Measurements from ENCODE around the gene PLXNA2. TPM values are rescaled to one million over a fixed set of nuclear protein-coding genes. Genes with fewer than 3 reads are reported as not detected.

PLXNA2 gene
- total RNA-seq, 1 experiment from 2014 or later, result 0.06 TPM

GRCh38 chr1:208241512-208241911 lies 2.7 kb downstream of the PLXNA2 start:
- H3K27me3 ChIP-seq (replicated peaks; ENCODE audit: insufficient read depth, low read depth, low read length, poor library complexity), result peaks cover 90% of the 10 kb centered on the region
- H3K9me3 ChIP-seq (ENCODE audit: low read depth, low read length, poor library complexity, severe bottlenecking), result no peaks in the 10 kb centered on the region
- H3K36me3 ChIP-seq (ENCODE audit: insufficient read depth, low read length, poor library complexity, severe bottlenecking), result no peaks in the 10 kb centered on the region
- intact Hi-C loops (cut with micrococcal nuclease; ENCODE audit: unreplicated experiment), result no loop called here
- H3K4me3 ChIP-seq (ENCODE audit: low read depth, low read length, poor library complexity, severe bottlenecking), result no peak overlapping the region
- TF ChIP-seq CTCF (conservative IDR thresholded peaks at IDR 0.05; ENCODE audit: low read depth, low read length) (no peak), EZH2 (IDR thresholded peaks at IDR 0.05; ENCODE audit: borderline replicate concordance, low read depth, low read length, poor library complexity, severe bottlenecking) (no peak)
- H3K27ac ChIP-seq (ENCODE audit: low read depth, low read length, poor library complexity, severe bottlenecking), result no peak overlapping the region
- POLR2A ChIA-PET (ENCODE audit: low non-redundant PET), result no interaction called here
- H3K4me1 ChIP-seq (ENCODE audit: insufficient read depth, low read length, poor library complexity, severe bottlenecking), result peaks cover 4% of the 10 kb centered on the region
- CTCF ChIA-PET, result no interaction called here
- BruUV-seq (replicated peaks), result no TSS peak
- no peak for DNase-seq (ENCODE audit: low spot score)

- POLR2A ChIA-PET (ENCODE audit: low non-redundant PET), result no interaction called here
- peaks cover 4% of the 10 kb centered on the region for H3K4me1 ChIP-seq (ENCODE audit: insufficient read depth, low read length, poor library complexity, severe bottlenecking)
- BruUV-seq (replicated peaks), result no TSS peak
- H3K27me3 ChIP-seq (replicated peaks; ENCODE audit: insufficient read depth, low read depth, low read length, poor library complexity), result peaks cover 91% of the 10 kb centered on the region
- no peaks in the 10 kb centered on the region for H3K9me3 ChIP-seq (ENCODE audit: low read depth, low read length, poor library complexity, severe bottlenecking)
- no peaks in the 10 kb centered on the region for H3K36me3 ChIP-seq (ENCODE audit: insufficient read depth, low read length, poor library complexity, severe bottlenecking)
- no peak for TF ChIP-seq EZH2 (IDR thresholded peaks at IDR 0.05; ENCODE audit: borderline replicate concordance, low read depth, low read length, poor library complexity, severe bottlenecking)
- TF ChIP-seq CTCF (conservative IDR thresholded peaks at IDR 0.05; ENCODE audit: low read depth, low read length), result no peak
- no peak overlapping the region for H3K27ac ChIP-seq (ENCODE audit: low read depth, low read length, poor library complexity, severe bottlenecking)
- CTCF ChIA-PET, result no interaction called here
- H3K4me3 ChIP-seq (ENCODE audit: low read depth, low read length, poor library complexity, severe bottlenecking), result no peak overlapping the region
- intact Hi-C loops (cut with micrococcal nuclease; ENCODE audit: unreplicated experiment), result no loop called here
- DNase-seq (ENCODE audit: low spot score), result no peak
Observed at GRCh38 chr1:208240662-208241355, 3.4 kb downstream of the PLXNA2 start.

GRCh38 chr1:208239473-208240381 lies 4.5 kb downstream of the PLXNA2 start:
- CTCF ChIA-PET, result no interaction called here
- DNase-seq (ENCODE audit: low spot score), result no peak
- peaks cover 4% of the 10 kb centered on the region for H3K4me1 ChIP-seq (ENCODE audit: insufficient read depth, low read length, poor library complexity, severe bottlenecking)
- peaks cover 83% of the 10 kb centered on the region for H3K27me3 ChIP-seq (replicated peaks; ENCODE audit: insufficient read depth, low read depth, low read length, poor library complexity)
- H3K27ac ChIP-seq (ENCODE audit: low read depth, low read length, poor library complexity, severe bottlenecking), result no peak overlapping the region
- H3K4me3 ChIP-seq (ENCODE audit: low read depth, low read length, poor library complexity, severe bottlenecking), result no peak overlapping the region
- no TSS peak for BruUV-seq (replicated peaks)
- no peak for TF ChIP-seq CTCF (conservative IDR thresholded peaks at IDR 0.05; ENCODE audit: low read depth, low read length)
- no peak for TF ChIP-seq EZH2 (IDR thresholded peaks at IDR 0.05; ENCODE audit: borderline replicate concordance, low read depth, low read length, poor library complexity, severe bottlenecking)
- no peaks in the 10 kb centered on the region for H3K9me3 ChIP-seq (ENCODE audit: low read depth, low read length, poor library complexity, severe bottlenecking)
- no peaks in the 10 kb centered on the region for H3K36me3 ChIP-seq (ENCODE audit: insufficient read depth, low read length, poor library complexity, severe bottlenecking)
- POLR2A ChIA-PET (ENCODE audit: low non-redundant PET), result no interaction called here
- intact Hi-C loops (cut with micrococcal nuclease; ENCODE audit: unreplicated experiment), result no loop called here
